GM23248 (cell line): ENCODE data around the gene GNAL.

Experiments used
- EZH2 ChIP-seq: fragments of 200-600 bp; sonication (generic); IDR thresholded peaks from 2 replicates; pipeline ENCODE4 v1.6.1; 2018; ENCODE audit warnings: antibody characterized with exemption, mild to moderate bottlenecking; ENCODE audit not compliant: insufficient read depth, poor library complexity, severe bottlenecking
- EZH2phosphoT487 ChIP-seq: fragments of 200-600 bp; sonication (generic); IDR thresholded peaks from 2 replicates; pipeline ENCODE4 v1.6.1; 2018; ENCODE audit warnings: antibody characterized with exemption, moderate library complexity, mild to moderate bottlenecking, low read depth; ENCODE audit not compliant: insufficient read depth

GRCh38 chr18:11745521-11745920 is 56.5 kb downstream of the GNAL start:
- TF ChIP-seq EZH2 (no peak), EZH2phosphoT487 (no peak)
